Measurements from ENCODE around the gene S100A7A.

The S100A7A gene

GRCh38 chr1:153422450-153423068 lies 6.2 kb downstream of the S100A7A start:
- Histone ChIP-seq H3K4me1 (ENCODE audit: insufficient read depth, low read length, severe bottlenecking) (no peaks in the 10 kb centered on the region), H3K36me3 (ENCODE audit: insufficient read depth, low read length) (no peaks in the 10 kb centered on the region), H3K27me3 (ENCODE audit: insufficient read depth, low read length) (no peaks in the 10 kb centered on the region), H4K20me1 (ENCODE audit: insufficient read depth, low read length) (no peaks in the 10 kb centered on the region), H3K4me2 (ENCODE audit: low read length) (no peak overlapping the region), H3K9me2 (ENCODE audit: low read depth, low read length) (no peaks in the 10 kb centered on the region), H3K79me2 (ENCODE audit: insufficient read depth, low read length) (no peaks in the 10 kb centered on the region), H2AFZ (ENCODE audit: low read length) (no peak overlapping the region), H3K4me3 (ENCODE audit: low read depth, low read length, poor library complexity, severe bottlenecking) (no peak overlapping the region), H3K9ac (ENCODE audit: low read length) (no peak overlapping the region), H3F3A (ENCODE audit: insufficient read depth, low read length) (no peaks in the 10 kb centered on the region), H3K9me3 (ENCODE audit: low read length) (no peaks in the 10 kb centered on the region), H3K27ac (ENCODE audit: low read depth, low read length, poor library complexity, severe bottlenecking) (no peak overlapping the region)
- TF ChIP-seq EZH2 (IDR thresholded peaks at IDR 0.05; ENCODE audit: borderline replicate concordance, low read length) (no peak), CTCF (IDR thresholded peaks at IDR 0.05; ENCODE audit: low read length) (no peak)

DNA sequence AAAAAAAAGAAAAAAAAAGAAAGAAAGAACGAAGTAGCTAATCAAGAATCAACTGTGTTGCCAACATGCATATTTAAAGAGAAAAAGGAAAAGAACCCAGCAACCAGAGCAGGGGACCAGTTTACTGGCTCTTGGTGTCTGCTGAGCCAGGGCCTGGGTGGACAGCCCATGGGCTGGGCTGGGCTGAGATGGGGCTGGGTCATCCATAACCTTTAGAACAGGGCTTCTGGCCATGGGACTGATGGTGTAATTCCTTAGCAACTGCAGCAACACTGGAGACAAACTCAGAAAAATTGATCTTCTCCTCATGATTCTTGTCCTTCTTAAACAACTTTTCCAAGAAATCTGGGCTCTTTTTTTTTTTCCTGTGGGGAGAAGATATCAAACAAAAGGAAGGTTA lies 10.5 kb downstream of the S100A7A start:
- Histone ChIP-seq H3F3A (ENCODE audit: insufficient read depth, low read length) (no peaks in the 10 kb centered on the region), H3K79me2 (ENCODE audit: insufficient read depth, low read length) (no peaks in the 10 kb centered on the region), H3K9ac (ENCODE audit: low read length) (no peak overlapping the region), H3K4me3 (ENCODE audit: low read depth, low read length, poor library complexity, severe bottlenecking) (no peak overlapping the region), H3K4me2 (ENCODE audit: low read length) (no peak overlapping the region), H2AFZ (ENCODE audit: low read length) (no peak overlapping the region), H4K20me1 (ENCODE audit: insufficient read depth, low read length) (no peaks in the 10 kb centered on the region), H3K27ac (ENCODE audit: low read depth, low read length, poor library complexity, severe bottlenecking) (no peak overlapping the region), H3K9me2 (ENCODE audit: low read depth, low read length) (no peaks in the 10 kb centered on the region), H3K36me3 (ENCODE audit: insufficient read depth, low read length) (no peaks in the 10 kb centered on the region), H3K9me3 (ENCODE audit: low read length) (no peaks in the 10 kb centered on the region), H3K4me1 (ENCODE audit: insufficient read depth, low read length, severe bottlenecking) (no peaks in the 10 kb centered on the region), H3K27me3 (ENCODE audit: insufficient read depth, low read length) (0 out of 2 replicates have a peak, but pooled peaks cover 5% of the 10 kb centered on the region)
- TF ChIP-seq EZH2 (IDR thresholded peaks at IDR 0.05; ENCODE audit: borderline replicate concordance, low read length) (no peak), CTCF (IDR thresholded peaks at IDR 0.05; ENCODE audit: low read length) (no peak)

- Histone ChIP-seq H3K36me3 (ENCODE audit: insufficient read depth, low read length) (no peaks in the 10 kb centered on the region), H3K9me3 (ENCODE audit: low read length) (no peaks in the 10 kb centered on the region), H3K4me2 (ENCODE audit: low read length) (no peak overlapping the region), H3K9me2 (ENCODE audit: low read depth, low read length) (no peaks in the 10 kb centered on the region), H3K79me2 (ENCODE audit: insufficient read depth, low read length) (no peaks in the 10 kb centered on the region), H2AFZ (ENCODE audit: low read length) (no peak overlapping the region), H3K4me1 (ENCODE audit: insufficient read depth, low read length, severe bottlenecking) (no peaks in the 10 kb centered on the region), H3K27ac (ENCODE audit: low read depth, low read length, poor library complexity, severe bottlenecking) (no peak overlapping the region), H3F3A (ENCODE audit: insufficient read depth, low read length) (no peaks in the 10 kb centered on the region), H4K20me1 (ENCODE audit: insufficient read depth, low read length) (no peaks in the 10 kb centered on the region), H3K9ac (ENCODE audit: low read length) (no peak overlapping the region), H3K27me3 (ENCODE audit: insufficient read depth, low read length) (0 out of 2 replicates have a peak, but pooled peaks cover 5% of the 10 kb centered on the region), H3K4me3 (ENCODE audit: low read depth, low read length, poor library complexity, severe bottlenecking) (no peak overlapping the region)
- no peak for TF ChIP-seq CTCF (IDR thresholded peaks at IDR 0.05; ENCODE audit: low read length)
- TF ChIP-seq EZH2 (IDR thresholded peaks at IDR 0.05; ENCODE audit: borderline replicate concordance, low read length), result no peak
Measured at GRCh38 chr1:153428073-153428638, 11.8 kb downstream of the S100A7A start.
